Parathyroid adenoma (tissue), 2 donors: Measurements from ENCODE around the gene PNPLA3.

ENCODE experiments used
- H2AFZ ChIP-seq: fragments of 300-600 bp; sonication (generic); one replicate; pipeline ENCODE4 v1.7.0; 2017; ENCODE audit warnings: antibody characterized with exemption, mild to moderate bottlenecking
- H3K27ac ChIP-seq: fragments of 300-600 bp; sonication (generic); one replicate; pipeline ENCODE4 v1.7.0; 2017
- H3K27me3 ChIP-seq: fragments of 300-600 bp; sonication (generic); one replicate; pipeline ENCODE4 v1.7.0; 2017; ENCODE audit warnings: low read length; ENCODE audit not compliant: control insufficient read depth, insufficient read depth
- H3K36me3 ChIP-seq: fragments of 300-600 bp; sonication (generic); one replicate; pipeline ENCODE4 v1.7.0; 2017; ENCODE audit warnings: low read length; ENCODE audit not compliant: control insufficient read depth, insufficient read depth
- H3K4me1 ChIP-seq: fragments of 300-600 bp; sonication (generic); one replicate; pipeline ENCODE4 v1.7.0; 2017; ENCODE audit warnings: control low read depth
- H3K4me2 ChIP-seq: fragments of 300-600 bp; sonication (generic); one replicate; pipeline ENCODE4 v1.7.0; 2017; ENCODE audit warnings: low read length
- H3K4me3 ChIP-seq: fragments of 300-600 bp; sonication (generic); one replicate; pipeline ENCODE4 v1.7.0; 2017; ENCODE audit warnings: low read depth, low read length
- H3K79me2 ChIP-seq: fragments of 300-600 bp; sonication (generic); one replicate; pipeline ENCODE4 v1.7.0; 2017; ENCODE audit warnings: control low read depth
- H3K9ac ChIP-seq: fragments of 300-600 bp; sonication (generic); one replicate; pipeline ENCODE4 v1.7.0; 2017; ENCODE audit warnings: mild to moderate bottlenecking
- H3K9me3 ChIP-seq: fragments of 300-600 bp; sonication (generic); one replicate; pipeline ENCODE4 v1.7.0; 2017; ENCODE audit warnings: low read length; ENCODE audit not compliant: control insufficient read depth
- CTCF ChIP-seq: fragments of 300-600 bp; sonication (generic); IDR thresholded peaks from one replicate; pipeline ENCODE4 v1.7.0; 2017; ENCODE audit warnings: antibody characterized with exemption, mild to moderate bottlenecking
- donor health status: primary hyperparathyroidism.

PNPLA3 gene

GRCh38 chr22:43923631-43924464 is at the start of gene PNPLA3:
TSS of gene PNPLA3 (plus strand) at chr22:43923805. CDS start at chr22:43923912, 107 bp downstream.
- Histone ChIP-seq H2AFZ (peak within 1 kb of the TSS; percentile 86), H3K4me2 (peak within 1 kb of the TSS; percentile 79), H3K27ac (no peak within 1 kb of the TSS), H3K27me3 (no peaks in the 10 kb centered on the region), H3K9me3 (no peaks in the 10 kb centered on the region), H3K79me2 (no peaks in the 10 kb centered on the region), H3K4me1 (no peaks in the 10 kb centered on the region), H3K36me3 (no peaks in the 10 kb centered on the region), H3K9ac (no peak within 1 kb of the TSS), H3K4me3 (peak within 1 kb of the TSS; percentile 49)
- TF ChIP-seq CTCF, result no peak

GRCh38 chr22:43876866-43877509 is 46.6 kb upstream of the PNPLA3 start:
- TF ChIP-seq CTCF, result no peak
- no peaks in the 10 kb centered on the region for H3K27me3 ChIP-seq
- H3K4me3 ChIP-seq, result no peak overlapping the region

GRCh38 chr22:43878079-43878795 is 45.4 kb upstream of the PNPLA3 start:
- H3K27me3 ChIP-seq, result no peaks in the 10 kb centered on the region
- no peaks in the 10 kb centered on the region for H3K9me3 ChIP-seq
- H3K79me2 ChIP-seq, result no peaks in the 10 kb centered on the region
- TF ChIP-seq CTCF, result no peak
- H2AFZ ChIP-seq, result no peak overlapping the region
- no peaks in the 10 kb centered on the region for H3K36me3 ChIP-seq
- no peak overlapping the region for H3K27ac ChIP-seq
- H3K4me2 ChIP-seq, result no peak overlapping the region
- H3K4me1 ChIP-seq, result no peaks in the 10 kb centered on the region
- no peak overlapping the region for H3K9ac ChIP-seq
- no peak overlapping the region for H3K4me3 ChIP-seq

More at GRCh38 chr22:43876866-43877509, 46.6 kb upstream of the PNPLA3 start:
- Histone ChIP-seq H3K9me3 (no peaks in the 10 kb centered on the region), H3K4me1 (no peaks in the 10 kb centered on the region), H2AFZ (no peak overlapping the region), H3K79me2 (no peaks in the 10 kb centered on the region), H3K36me3 (no peaks in the 10 kb centered on the region), H3K27ac (no peak overlapping the region), H3K4me2 (no peak overlapping the region), H3K9ac (no peak overlapping the region)

GRCh38 chr22:43878831-43879550 is 44.6 kb upstream of the PNPLA3 start:
- no peaks in the 10 kb centered on the region for H3K36me3 ChIP-seq
- H3K27me3 ChIP-seq, result no peaks in the 10 kb centered on the region
- no peak overlapping the region for H3K4me2 ChIP-seq
- H3K4me1 ChIP-seq, result no peaks in the 10 kb centered on the region
- H3K9ac ChIP-seq, result no peak overlapping the region
- H3K79me2 ChIP-seq, result no peaks in the 10 kb centered on the region
- no peak overlapping the region for H3K27ac ChIP-seq
- TF ChIP-seq CTCF, result no peak
- no peak overlapping the region for H2AFZ ChIP-seq
- no peak overlapping the region for H3K4me3 ChIP-seq
- H3K9me3 ChIP-seq, result no peaks in the 10 kb centered on the region
